Sigmoid colon (tissue), 7 donors: Measurements from ENCODE around the gene DENND4B. TPM values are rescaled to one million over a fixed set of nuclear protein-coding genes. Genes with fewer than 3 reads are reported as not detected.

ENCODE experiments used
- DNase-seq: peaks from one replicate; pipeline ENCODE4 v3.0.0-alpha.2; 2019
- H3K27ac ChIP-seq, 4 donors: fragments of 200-600 bp; sonication (generic); one replicate each; pipeline ENCODE4 v1.5.1; 2016 to 2019; ENCODE audit warnings: mild to moderate bottlenecking in 1 of 4
- H3K27me3 ChIP-seq, 3 donors: fragments of 200-600 bp; sonication (generic); one replicate each; pipeline ENCODE4 v1.5.1; 2019; ENCODE audit warnings: mild to moderate bottlenecking in 1 of 3
- H3K36me3 ChIP-seq, 4 donors: fragments of 200-600 bp; sonication (generic); one replicate each; pipeline ENCODE4 v1.5.1; 2016 to 2019
- H3K4me1 ChIP-seq, 4 donors: fragments of 200-600 bp; sonication (generic); one replicate each; pipeline ENCODE4 v1.5.1; 2017 to 2019
- H3K4me3 ChIP-seq, 4 donors: fragments of 200-600 bp; sonication (generic); one replicate each; pipeline ENCODE4 v1.5.1; 2017 to 2019; ENCODE audit warnings: mild to moderate bottlenecking in 2 of 4, moderate library complexity in 1 of 4
- H3K9me3 ChIP-seq, 4 donors: fragments of 200-600 bp in 3 of 4; sonication (generic) in 3 of 4; one replicate each; pipeline versions ENCODE4 v1.5.1 to v1.6.1; 2013 to 2019
- EP300 ChIP-seq, 4 donors: sonication (generic); formaldehyde crosslinking; IDR thresholded peaks; one replicate each; pipeline ENCODE4 v1.6.1; 2017; ENCODE audit warnings: antibody characterized with exemption in 4 of 4
- POLR2A ChIP-seq, 2 donors: fragments of 450-650 bp; IDR thresholded peaks; one replicate each; pipeline ENCODE4 v1.6.1; 2016; ENCODE audit warnings: antibody characterized with exemption in 2 of 2, mild to moderate bottlenecking in 2 of 2, moderate library complexity in 2 of 2
- POLR2AphosphoS5 ChIP-seq, 4 donors: sonication (generic); formaldehyde crosslinking; IDR thresholded peaks; one replicate each; pipeline ENCODE4 v1.6.1; 2017; ENCODE audit warnings: antibody characterized with exemption in 4 of 4
- WGBS, 2 donors: extraction: QIAGEN DNeasy Blood & Tissue Kit; methylation state at CpG; one replicate each; pipeline ENCODE4 v1.1.7; 2013; 5-methylcytosine and 5-hydroxymethylcytosine counted together
- intact Hi-C: fragments of 100-400 bp; cut with DNase I; formaldehyde crosslinking; loops from one replicate; pipeline ENCODE4 v1.15.1; 2023
- polyA plus RNA-seq, 3 donors: library from polyadenylated mRNA; stranded (reverse); fragments of 200-250 nt; gene quantifications; one replicate each; pipeline ENCODE4 v1.2.3, GENCODE V29; 2013
- total RNA-seq, 4 donors: library from RNA; depleted of rRNA; stranded (reverse); fragments of >200 nt; gene quantifications; one replicate each; pipeline ENCODE4 v1.1.0, GENCODE V29; 2016
- TF ChIP-seq, protein P1 (sequence below), 4 experiments: fragments of 450-650 bp in 3 of 4; fragments of 200-600 bp in 1 of 4; IDR thresholded peaks; one replicate each; pipeline ENCODE4 v1.5.1; 2016 to 2019; ENCODE audit warnings: antibody characterized with exemption in 4 of 4, mild to moderate bottlenecking in 3 of 4, moderate library complexity in 2 of 4
- donor health status: healthy with polysubstance abuse.
- donor health status: Bipolar disorder and iron deficiency.
- donor health status: healthy.

Gene DENND4B
- total and polyA plus RNA-seq, 7 donors = 4.9 to 41.6 (median 18.1) TPM

- 97% methylated on average over 12 of the region's 12 CpGs for WGBS, 2 donors
- peak; percentile 29 for DNase-seq
- intact Hi-C loops = no loop called here
- Histone ChIP-seq H3K36me3 (peaks cover 43 to 96% (median 70%) of the 10 kb centered on the region in 4 donors), H3K4me1 (no peaks in the 10 kb centered on the region), H3K4me3 (no peak overlapping the region), H3K27ac (no peak overlapping the region), H3K9me3 (no peaks in the 10 kb centered on the region), H3K27me3 (no peaks in the 10 kb centered on the region)
- TF ChIP-seq, protein P1, sequence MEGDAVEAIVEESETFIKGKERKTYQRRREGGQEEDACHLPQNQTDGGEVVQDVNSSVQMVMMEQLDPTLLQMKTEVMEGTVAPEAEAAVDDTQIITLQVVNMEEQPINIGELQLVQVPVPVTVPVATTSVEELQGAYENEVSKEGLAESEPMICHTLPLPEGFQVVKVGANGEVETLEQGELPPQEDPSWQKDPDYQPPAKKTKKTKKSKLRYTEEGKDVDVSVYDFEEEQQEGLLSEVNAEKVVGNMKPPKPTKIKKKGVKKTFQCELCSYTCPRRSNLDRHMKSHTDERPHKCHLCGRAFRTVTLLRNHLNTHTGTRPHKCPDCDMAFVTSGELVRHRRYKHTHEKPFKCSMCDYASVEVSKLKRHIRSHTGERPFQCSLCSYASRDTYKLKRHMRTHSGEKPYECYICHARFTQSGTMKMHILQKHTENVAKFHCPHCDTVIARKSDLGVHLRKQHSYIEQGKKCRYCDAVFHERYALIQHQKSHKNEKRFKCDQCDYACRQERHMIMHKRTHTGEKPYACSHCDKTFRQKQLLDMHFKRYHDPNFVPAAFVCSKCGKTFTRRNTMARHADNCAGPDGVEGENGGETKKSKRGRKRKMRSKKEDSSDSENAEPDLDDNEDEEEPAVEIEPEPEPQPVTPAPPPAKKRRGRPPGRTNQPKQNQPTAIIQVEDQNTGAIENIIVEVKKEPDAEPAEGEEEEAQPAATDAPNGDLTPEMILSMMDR (IDR thresholded peaks at IDR 0.05) = no peak
- TF ChIP-seq POLR2AphosphoS5 (IDR thresholded peaks at IDR 0.05) = no peak
- no peak for TF ChIP-seq POLR2A (IDR thresholded peaks at IDR 0.05)
- TF ChIP-seq EP300 (IDR thresholded peaks at IDR 0.05) = no peak
These were observed 10.3 kb downstream of the DENND4B start for GRCh38 chr1:153936011-153936802.

GRCh38 chr1:153934746-153935145 is 11.8 kb downstream of the DENND4B start:
- no peaks in the 10 kb centered on the region for H3K9me3 ChIP-seq
- TF ChIP-seq, protein P1 (IDR thresholded peaks at IDR 0.05) = no peak
- TF ChIP-seq POLR2AphosphoS5 (IDR thresholded peaks at IDR 0.05) = no peak
- TF ChIP-seq POLR2A (IDR thresholded peaks at IDR 0.05) = no peak
- TF ChIP-seq EP300 (IDR thresholded peaks at IDR 0.05) = no peak
- no peak overlapping the region for H3K4me3 ChIP-seq
- peaks cover 43 to 94% (median 70%) of the 10 kb centered on the region in 4 donors for H3K36me3 ChIP-seq
- intact Hi-C loops = no loop called here
- 96 to 97% methylated on average over 9 of the region's 9 CpGs for WGBS, 2 donors
- no peaks in the 10 kb centered on the region for H3K27me3 ChIP-seq
- DNase-seq = peak; percentile 54
- no peak overlapping the region for H3K27ac ChIP-seq
- no peaks in the 10 kb centered on the region for H3K4me1 ChIP-seq

DNA sequence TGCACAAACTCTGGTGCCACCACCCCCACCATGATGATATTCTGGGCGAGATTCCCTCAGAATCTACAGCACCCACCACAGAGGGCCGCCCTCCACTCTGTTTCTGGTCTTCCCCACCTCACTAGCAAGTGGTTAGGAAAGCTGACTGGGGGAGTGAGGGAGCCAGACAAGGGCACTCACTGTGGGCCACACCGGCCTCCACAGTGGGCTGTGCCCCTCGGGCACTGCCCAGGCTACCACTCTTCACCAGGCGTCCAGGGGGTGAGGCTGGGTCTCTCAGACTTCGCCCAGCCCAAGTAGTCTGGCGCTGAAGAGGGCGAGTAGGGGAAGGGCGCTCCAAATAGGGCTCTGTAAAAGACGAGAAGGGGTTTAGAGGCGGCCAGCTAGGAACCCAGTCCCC is 12.6 kb downstream of the DENND4B start:
- intact Hi-C loops = no loop called here
- TF ChIP-seq POLR2A (IDR thresholded peaks at IDR 0.05) (no peak), EP300 (IDR thresholded peaks at IDR 0.05) (no peak), POLR2AphosphoS5 (IDR thresholded peaks at IDR 0.05) (no peak)
- TF ChIP-seq, protein P1 (IDR thresholded peaks at IDR 0.05) = no peak

DNA sequence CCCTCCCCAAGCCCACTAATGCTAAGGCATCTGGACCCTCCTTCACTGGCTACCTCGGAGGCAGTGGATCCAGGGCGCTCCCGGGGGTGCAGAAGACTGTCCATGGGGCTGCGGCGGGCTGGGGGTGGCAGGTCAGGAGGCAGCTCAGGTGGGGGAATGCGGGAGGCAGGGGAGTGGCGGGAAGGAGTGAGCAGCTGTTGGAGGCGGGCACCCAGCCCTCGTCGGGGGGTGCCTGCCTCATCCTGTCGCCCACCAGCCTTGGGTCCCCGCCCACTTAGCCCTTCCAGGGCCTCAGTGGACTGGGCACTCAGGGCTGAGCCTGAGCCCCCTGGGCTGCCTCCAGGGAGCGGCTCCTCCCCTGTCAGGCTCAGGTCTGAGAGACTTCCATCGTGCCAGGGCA is 13.1 kb downstream of the DENND4B start:
- TF ChIP-seq POLR2AphosphoS5 (IDR thresholded peaks at IDR 0.05) (no peak), EP300 (IDR thresholded peaks at IDR 0.05) (no peak), POLR2A (IDR thresholded peaks at IDR 0.05) (no peak)
- no peaks in the 10 kb centered on the region for H3K27me3 ChIP-seq
- H3K4me1 ChIP-seq = no peaks in the 10 kb centered on the region
- 93 to 94% methylated on average over 14 of the region's 14 CpGs for WGBS, 2 donors
- no peak overlapping the region for H3K4me3 ChIP-seq
- no peak overlapping the region for H3K27ac ChIP-seq
- no peaks in the 10 kb centered on the region for H3K9me3 ChIP-seq
- DNase-seq = peak; percentile 54
- H3K36me3 ChIP-seq = peaks cover 43 to 84% (median 68%) of the 10 kb centered on the region in 4 donors
- intact Hi-C loops = no loop called here

More for the DNA sequence above, 12.6 kb downstream of the DENND4B start:
- WGBS, 2 donors = 97% methylated on average over 11 of the region's 11 CpGs
- Histone ChIP-seq H3K9me3 (no peaks in the 10 kb centered on the region), H3K4me1 (no peaks in the 10 kb centered on the region), H3K36me3 (peaks cover 43 to 89% (median 68%) of the 10 kb centered on the region in 4 donors), H3K4me3 (no peak overlapping the region), H3K27ac (no peak overlapping the region), H3K27me3 (no peaks in the 10 kb centered on the region)
- DNase-seq = peak; percentile 27
